GM23338 (cell line): ENCODE results near the gene SBNO1.

ENCODE experiments used
- CREB1 ChIP-seq: fragments of 250-450 bp; sonication (Bioruptor Pico); IDR thresholded peaks from 2 replicates; pipeline ENCODE4 v1.5.0; 2020; ENCODE audit warnings: low read depth, mild to moderate bottlenecking, moderate library complexity
- CTCF ChIP-seq, 2 experiments: fragments of 200-600 bp in 1 of 2; sonication (generic) in 1 of 2; conservative IDR thresholded peaks; 2 replicates each; pipeline versions ENCODE4 v1.5.1 to v1.6.1; 2016 to 2017; ENCODE audit warnings: antibody characterized with exemption in 2 of 2, low read depth in 2 of 2, mild to moderate bottlenecking in 2 of 2, moderate library complexity in 1 of 2
- EZH2 ChIP-seq: fragments of 200-600 bp; sonication (generic); IDR thresholded peaks from one replicate; pipeline ENCODE4 v1.8.0; 2017; ENCODE audit warnings: antibody characterized with exemption, mild to moderate bottlenecking, low read depth; ENCODE audit not compliant: unreplicated experiment
- EZH2phosphoT487 ChIP-seq: fragments of 200-600 bp; sonication (generic); IDR thresholded peaks from one replicate; pipeline ENCODE4 v1.8.1; 2018; ENCODE audit warnings: antibody characterized with exemption; ENCODE audit not compliant: unreplicated experiment
- JUNB ChIP-seq: IDR thresholded peaks from one replicate; pipeline ENCODE4 v1.6.1; 2016; ENCODE audit warnings: antibody characterized with exemption; ENCODE audit not compliant: unreplicated experiment
- POLR2AphosphoS5 ChIP-seq: IDR thresholded peaks from 2 replicates; pipeline ENCODE4 v1.6.1; 2016; ENCODE audit warnings: antibody characterized with exemption, low read depth
- STAT1 ChIP-seq: IDR thresholded peaks from one replicate; pipeline ENCODE4 v1.6.1; 2016; ENCODE audit warnings: antibody characterized with exemption; ENCODE audit not compliant: unreplicated experiment
- ZNF114 ChIP-seq: fragments of 250-450 bp; sonication (Bioruptor Pico); IDR thresholded peaks from 2 replicates; pipeline ENCODE4 v1.5.0; 2020; ENCODE audit warnings: mild to moderate bottlenecking, moderate library complexity
- TF ChIP-seq, protein P1 (sequence below): IDR thresholded peaks from one replicate; pipeline ENCODE4 v1.6.1; 2018; ENCODE audit warnings: antibody characterized with exemption; ENCODE audit not compliant: unreplicated experiment
- TF ChIP-seq, protein P2 (sequence below): IDR thresholded peaks from 2 replicates; pipeline ENCODE4 v1.6.1; 2016; ENCODE audit warnings: antibody characterized with exemption
- TF ChIP-seq, protein P3 (sequence below): fragments of 250-450 bp; sonication (Bioruptor Pico); IDR thresholded peaks from 2 replicates; pipeline ENCODE4 v1.5.0; 2020; ENCODE audit warnings: mild to moderate bottlenecking, moderate library complexity

- no peak; the same call in 1 of the 2 replicates for TF ChIP-seq POLR2AphosphoS5
- peak in 1 of 2 experiments; percentile 55; a peak in 2 of 4 replicates for TF ChIP-seq CTCF (conservative IDR thresholded peaks at IDR 0.05; ENCODE audit: low read depth in 2 of 2)
- no peak for TF ChIP-seq EZH2phosphoT487
- no peak for TF ChIP-seq EZH2
- no peak for TF ChIP-seq CREB1 (CRISPR knock-in tag)
- TF ChIP-seq, protein P1, sequence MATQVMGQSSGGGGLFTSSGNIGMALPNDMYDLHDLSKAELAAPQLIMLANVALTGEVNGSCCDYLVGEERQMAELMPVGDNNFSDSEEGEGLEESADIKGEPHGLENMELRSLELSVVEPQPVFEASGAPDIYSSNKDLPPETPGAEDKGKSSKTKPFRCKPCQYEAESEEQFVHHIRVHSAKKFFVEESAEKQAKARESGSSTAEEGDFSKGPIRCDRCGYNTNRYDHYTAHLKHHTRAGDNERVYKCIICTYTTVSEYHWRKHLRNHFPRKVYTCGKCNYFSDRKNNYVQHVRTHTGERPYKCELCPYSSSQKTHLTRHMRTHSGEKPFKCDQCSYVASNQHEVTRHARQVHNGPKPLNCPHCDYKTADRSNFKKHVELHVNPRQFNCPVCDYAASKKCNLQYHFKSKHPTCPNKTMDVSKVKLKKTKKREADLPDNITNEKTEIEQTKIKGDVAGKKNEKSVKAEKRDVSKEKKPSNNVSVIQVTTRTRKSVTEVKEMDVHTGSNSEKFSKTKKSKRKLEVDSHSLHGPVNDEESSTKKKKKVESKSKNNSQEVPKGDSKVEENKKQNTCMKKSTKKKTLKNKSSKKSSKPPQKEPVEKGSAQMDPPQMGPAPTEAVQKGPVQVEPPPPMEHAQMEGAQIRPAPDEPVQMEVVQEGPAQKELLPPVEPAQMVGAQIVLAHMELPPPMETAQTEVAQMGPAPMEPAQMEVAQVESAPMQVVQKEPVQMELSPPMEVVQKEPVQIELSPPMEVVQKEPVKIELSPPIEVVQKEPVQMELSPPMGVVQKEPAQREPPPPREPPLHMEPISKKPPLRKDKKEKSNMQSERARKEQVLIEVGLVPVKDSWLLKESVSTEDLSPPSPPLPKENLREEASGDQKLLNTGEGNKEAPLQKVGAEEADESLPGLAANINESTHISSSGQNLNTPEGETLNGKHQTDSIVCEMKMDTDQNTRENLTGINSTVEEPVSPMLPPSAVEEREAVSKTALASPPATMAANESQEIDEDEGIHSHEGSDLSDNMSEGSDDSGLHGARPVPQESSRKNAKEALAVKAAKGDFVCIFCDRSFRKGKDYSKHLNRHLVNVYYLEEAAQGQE: no peak
- TF ChIP-seq STAT1: no peak
- no peak for TF ChIP-seq ZNF114 (CRISPR knock-in tag)
- TF ChIP-seq JUNB: no peak
- TF ChIP-seq, protein P2, sequence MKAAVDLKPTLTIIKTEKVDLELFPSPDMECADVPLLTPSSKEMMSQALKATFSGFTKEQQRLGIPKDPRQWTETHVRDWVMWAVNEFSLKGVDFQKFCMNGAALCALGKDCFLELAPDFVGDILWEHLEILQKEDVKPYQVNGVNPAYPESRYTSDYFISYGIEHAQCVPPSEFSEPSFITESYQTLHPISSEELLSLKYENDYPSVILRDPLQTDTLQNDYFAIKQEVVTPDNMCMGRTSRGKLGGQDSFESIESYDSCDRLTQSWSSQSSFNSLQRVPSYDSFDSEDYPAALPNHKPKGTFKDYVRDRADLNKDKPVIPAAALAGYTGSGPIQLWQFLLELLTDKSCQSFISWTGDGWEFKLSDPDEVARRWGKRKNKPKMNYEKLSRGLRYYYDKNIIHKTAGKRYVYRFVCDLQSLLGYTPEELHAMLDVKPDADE: no peak
- TF ChIP-seq, protein P3, sequence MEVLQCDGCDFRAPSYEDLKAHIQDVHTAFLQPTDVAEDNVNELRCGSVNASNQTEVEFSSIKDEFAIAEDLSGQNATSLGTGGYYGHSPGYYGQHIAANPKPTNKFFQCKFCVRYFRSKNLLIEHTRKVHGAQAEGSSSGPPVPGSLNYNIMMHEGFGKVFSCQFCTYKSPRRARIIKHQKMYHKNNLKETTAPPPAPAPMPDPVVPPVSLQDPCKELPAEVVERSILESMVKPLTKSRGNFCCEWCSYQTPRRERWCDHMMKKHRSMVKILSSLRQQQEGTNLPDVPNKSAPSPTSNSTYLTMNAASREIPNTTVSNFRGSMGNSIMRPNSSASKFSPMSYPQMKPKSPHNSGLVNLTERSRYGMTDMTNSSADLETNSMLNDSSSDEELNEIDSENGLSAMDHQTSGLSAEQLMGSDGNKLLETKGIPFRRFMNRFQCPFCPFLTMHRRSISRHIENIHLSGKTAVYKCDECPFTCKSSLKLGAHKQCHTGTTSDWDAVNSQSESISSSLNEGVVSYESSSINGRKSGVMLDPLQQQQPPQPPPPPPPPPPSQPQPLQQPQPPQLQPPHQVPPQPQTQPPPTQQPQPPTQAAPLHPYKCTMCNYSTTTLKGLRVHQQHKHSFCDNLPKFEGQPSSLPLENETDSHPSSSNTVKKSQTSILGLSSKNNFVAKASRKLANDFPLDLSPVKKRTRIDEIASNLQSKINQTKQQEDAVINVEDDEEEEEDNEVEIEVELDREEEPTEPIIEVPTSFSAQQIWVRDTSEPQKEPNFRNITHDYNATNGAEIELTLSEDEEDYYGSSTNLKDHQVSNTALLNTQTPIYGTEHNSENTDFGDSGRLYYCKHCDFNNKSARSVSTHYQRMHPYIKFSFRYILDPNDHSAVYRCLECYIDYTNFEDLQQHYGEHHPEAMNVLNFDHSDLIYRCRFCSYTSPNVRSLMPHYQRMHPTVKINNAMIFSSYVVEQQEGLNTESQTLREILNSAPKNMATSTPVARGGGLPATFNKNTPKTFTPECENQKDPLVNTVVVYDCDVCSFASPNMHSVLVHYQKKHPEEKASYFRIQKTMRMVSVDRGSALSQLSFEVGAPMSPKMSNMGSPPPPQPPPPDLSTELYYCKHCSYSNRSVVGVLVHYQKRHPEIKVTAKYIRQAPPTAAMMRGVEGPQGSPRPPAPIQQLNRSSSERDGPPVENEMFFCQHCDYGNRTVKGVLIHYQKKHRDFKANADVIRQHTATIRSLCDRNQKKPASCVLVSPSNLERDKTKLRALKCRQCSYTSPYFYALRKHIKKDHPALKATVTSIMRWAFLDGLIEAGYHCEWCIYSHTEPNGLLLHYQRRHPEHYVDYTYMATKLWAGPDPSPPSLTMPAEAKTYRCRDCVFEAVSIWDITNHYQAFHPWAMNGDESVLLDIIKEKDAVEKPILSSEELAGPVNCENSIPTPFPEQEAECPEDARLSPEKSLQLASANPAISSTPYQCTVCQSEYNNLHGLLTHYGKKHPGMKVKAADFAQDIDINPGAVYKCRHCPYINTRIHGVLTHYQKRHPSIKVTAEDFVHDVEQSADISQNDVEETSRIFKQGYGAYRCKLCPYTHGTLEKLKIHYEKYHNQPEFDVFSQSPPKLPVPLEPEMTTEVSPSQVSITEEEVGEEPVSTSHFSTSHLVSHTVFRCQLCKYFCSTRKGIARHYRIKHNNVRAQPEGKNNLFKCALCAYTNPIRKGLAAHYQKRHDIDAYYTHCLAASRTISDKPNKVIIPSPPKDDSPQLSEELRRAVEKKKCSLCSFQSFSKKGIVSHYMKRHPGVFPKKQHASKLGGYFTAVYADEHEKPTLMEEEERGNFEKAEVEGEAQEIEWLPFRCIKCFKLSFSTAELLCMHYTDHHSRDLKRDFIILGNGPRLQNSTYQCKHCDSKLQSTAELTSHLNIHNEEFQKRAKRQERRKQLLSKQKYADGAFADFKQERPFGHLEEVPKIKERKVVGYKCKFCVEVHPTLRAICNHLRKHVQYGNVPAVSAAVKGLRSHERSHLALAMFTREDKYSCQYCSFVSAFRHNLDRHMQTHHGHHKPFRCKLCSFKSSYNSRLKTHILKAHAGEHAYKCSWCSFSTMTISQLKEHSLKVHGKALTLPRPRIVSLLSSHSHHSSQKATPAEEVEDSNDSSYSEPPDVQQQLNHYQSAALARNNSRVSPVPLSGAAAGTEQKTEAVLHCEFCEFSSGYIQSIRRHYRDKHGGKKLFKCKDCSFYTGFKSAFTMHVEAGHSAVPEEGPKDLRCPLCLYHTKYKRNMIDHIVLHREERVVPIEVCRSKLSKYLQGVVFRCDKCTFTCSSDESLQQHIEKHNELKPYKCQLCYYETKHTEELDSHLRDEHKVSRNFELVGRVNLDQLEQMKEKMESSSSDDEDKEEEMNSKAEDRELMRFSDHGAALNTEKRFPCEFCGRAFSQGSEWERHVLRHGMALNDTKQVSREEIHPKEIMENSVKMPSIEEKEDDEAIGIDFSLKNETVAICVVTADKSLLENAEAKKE (CRISPR knock-in tag): no peak
Measured at GRCh38 chr12:123271001-123271668, 93.5 kb downstream of the SBNO1 start.
